ENCODE data around the gene EHF. TPM values are rescaled to one million over a fixed set of nuclear protein-coding genes. Genes with fewer than 3 reads are reported as not detected.

Gene EHF
- total and polyA plus RNA-seq, 2 of the 13 experiments (the other 11 are each of a cell fraction or from before 2014, with no cell fraction given) = 0.04 to 0.46 TPM

DNA sequence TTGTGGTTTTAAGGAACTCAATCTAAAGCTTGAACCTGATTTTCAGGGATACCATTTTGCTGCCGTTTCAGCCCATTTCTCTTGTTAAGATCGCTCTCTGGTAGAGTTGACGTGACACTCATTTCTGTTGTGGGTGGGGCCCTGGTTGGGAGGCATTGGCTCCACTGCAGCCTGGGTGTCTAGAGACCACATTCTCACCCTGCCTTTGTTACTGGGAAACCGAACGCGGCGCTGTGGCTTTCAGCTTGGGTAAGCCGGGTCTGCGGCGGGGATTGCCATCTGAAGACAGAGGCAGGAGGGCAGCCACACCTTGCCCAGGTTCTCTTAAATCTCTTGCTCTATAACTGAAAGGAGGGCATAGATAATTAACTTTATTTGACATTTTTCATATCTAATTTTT lies 3.2 kb downstream of the EHF start (continued):
- TF ChIP-seq, protein P1, sequence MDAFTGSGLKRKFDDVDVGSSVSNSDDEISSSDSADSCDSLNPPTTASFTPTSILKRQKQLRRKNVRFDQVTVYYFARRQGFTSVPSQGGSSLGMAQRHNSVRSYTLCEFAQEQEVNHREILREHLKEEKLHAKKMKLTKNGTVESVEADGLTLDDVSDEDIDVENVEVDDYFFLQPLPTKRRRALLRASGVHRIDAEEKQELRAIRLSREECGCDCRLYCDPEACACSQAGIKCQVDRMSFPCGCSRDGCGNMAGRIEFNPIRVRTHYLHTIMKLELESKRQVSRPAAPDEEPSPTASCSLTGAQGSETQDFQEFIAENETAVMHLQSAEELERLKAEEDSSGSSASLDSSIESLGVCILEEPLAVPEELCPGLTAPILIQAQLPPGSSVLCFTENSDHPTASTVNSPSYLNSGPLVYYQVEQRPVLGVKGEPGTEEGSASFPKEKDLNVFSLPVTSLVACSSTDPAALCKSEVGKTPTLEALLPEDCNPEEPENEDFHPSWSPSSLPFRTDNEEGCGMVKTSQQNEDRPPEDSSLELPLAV (CRISPR knock-in tag; conservative IDR thresholded peaks at IDR 0.05; ENCODE audit: low read depth) = no peak
- no peak for TF ChIP-seq ZNF20 (CRISPR knock-in tag; IDR thresholded peaks at IDR 0.05)
- no peak for TF ChIP-seq JARID2 (CRISPR knock-in tag; IDR thresholded peaks at IDR 0.05; ENCODE audit: insufficient replicate concordance)
- TF ChIP-seq, protein P2, sequence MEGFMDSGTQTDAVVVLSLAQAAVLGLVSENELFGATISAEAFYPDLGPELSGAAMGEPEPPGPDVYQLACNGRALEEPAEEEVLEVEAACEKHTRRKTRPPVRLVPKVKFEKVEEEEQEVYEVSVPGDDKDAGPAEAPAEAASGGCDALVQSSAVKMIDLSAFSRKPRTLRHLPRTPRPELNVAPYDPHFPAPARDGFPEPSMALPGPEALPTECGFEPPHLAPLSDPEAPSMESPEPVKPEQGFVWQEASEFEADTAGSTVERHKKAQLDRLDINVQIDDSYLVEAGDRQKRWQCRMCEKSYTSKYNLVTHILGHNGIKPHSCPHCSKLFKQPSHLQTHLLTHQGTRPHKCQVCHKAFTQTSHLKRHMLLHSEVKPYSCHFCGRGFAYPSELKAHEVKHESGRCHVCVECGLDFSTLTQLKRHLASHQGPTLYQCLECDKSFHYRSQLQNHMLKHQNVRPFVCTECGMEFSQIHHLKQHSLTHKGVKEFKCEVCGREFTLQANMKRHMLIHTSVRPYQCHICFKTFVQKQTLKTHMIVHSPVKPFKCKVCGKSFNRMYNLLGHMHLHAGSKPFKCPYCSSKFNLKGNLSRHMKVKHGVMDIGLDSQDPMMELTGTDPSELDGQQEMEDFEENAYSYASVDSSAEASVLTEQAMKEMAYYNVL (CRISPR knock-in tag; IDR thresholded peaks at IDR 0.05; ENCODE audit: borderline replicate concordance) = no peak
- TF ChIP-seq ZNF619 (CRISPR knock-in tag; IDR thresholded peaks at IDR 0.05) = no peak
- TF ChIP-seq ZBTB3 (CRISPR knock-in tag; IDR thresholded peaks at IDR 0.05; ENCODE audit: borderline replicate concordance, low read depth) = no peak

DNA sequence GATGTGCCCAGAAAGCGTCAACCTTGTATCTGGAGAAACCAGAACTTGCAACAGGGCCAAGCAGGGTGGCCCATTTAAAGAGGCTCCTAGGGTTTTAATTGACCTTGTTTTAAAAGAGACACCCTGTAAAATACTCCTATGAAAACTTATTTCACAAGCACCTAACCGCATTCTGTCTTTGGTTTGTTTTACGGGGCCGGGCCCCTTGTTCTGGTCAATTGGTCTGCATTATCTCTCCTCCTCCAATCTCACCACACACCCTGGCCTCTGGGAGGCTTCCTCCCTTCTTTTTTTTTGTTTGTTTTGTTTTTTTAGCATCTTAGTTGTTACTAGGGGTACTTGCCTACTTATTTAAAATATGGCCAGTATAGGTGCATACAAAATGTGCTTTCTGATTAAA lies 4.7 kb downstream of the EHF start:
- Histone ChIP-seq H2AFZ (ENCODE audit: low read length) (no peak overlapping the region), H3K4me2 (ENCODE audit: low read depth, low read length) (no peak overlapping the region), H3K4me1 (ENCODE audit: insufficient read depth, low read length) (peaks cover 25% of the 10 kb centered on the region), H3K27ac (ENCODE audit: extremely low read length, insufficient read depth, low read length) (no peak overlapping the region), H4K20me1 (ENCODE audit: insufficient read depth, low read length) (no peaks in the 10 kb centered on the region), H3K4me3 (replicated peaks in 1 of 3; ENCODE audit: insufficient read depth in 1 of 3, low read depth in 2 of 3, low read length in 3 of 3) (no peak overlapping the region), H3K36me3 (replicated peaks in 1 of 2; ENCODE audit: control insufficient read depth in 1 of 2, insufficient read depth in 2 of 2, low read length in 2 of 2) (no peaks in the 10 kb centered on the region), H3K9me3 (ENCODE audit: low read length) (no peaks in the 10 kb centered on the region), H3K79me2 (ENCODE audit: insufficient read depth, low read length) (no peaks in the 10 kb centered on the region), H3K9ac (ENCODE audit: insufficient read depth, low read depth, low read length) (no peak overlapping the region), H3K27me3 (ENCODE audit: control insufficient read depth in 1 of 2, insufficient read depth in 2 of 2, low read length in 2 of 2) (no peaks in the 10 kb centered on the region)
- in situ Hi-C loops (cut with HindIII; ENCODE audit: extremely low pct_ligation_motif_present, low pct_unique_long_range_greater_than_20kb) (no loop called here), intact Hi-C loops (cut with micrococcal nuclease; ENCODE audit: unreplicated experiment) (no loop called here)
- DNase-seq (ENCODE audit: low spot score) (no peak), FAIRE-seq (no peak), ATAC-seq (no peak)
- CTCF ChIA-PET (ENCODE audit: low intra/inter-chr PET ratio, low total read pairs) = no interaction called here
- TF ChIP-seq FOXA1 (IDR thresholded peaks at IDR 0.05) (no peak), FOXA1 (CRISPR knock-in tag; IDR thresholded peaks at IDR 0.05) (no peak), STAG1 (CRISPR knock-in tag; IDR thresholded peaks at IDR 0.05) (no peak), KDM5A (IDR thresholded peaks at IDR 0.05; ENCODE audit: borderline replicate concordance, low read length) (no peak), ZNF333 (CRISPR knock-in tag; IDR thresholded peaks at IDR 0.05; ENCODE audit: borderline replicate concordance) (no peak), RORA (CRISPR knock-in tag; IDR thresholded peaks at IDR 0.05) (no peak), ZKSCAN8 (CRISPR knock-in tag; IDR thresholded peaks at IDR 0.05; ENCODE audit: borderline replicate concordance) (no peak), MLLT10 (CRISPR knock-in tag; IDR thresholded peaks at IDR 0.05) (no peak), PTBP1 (IDR thresholded peaks at IDR 0.05; ENCODE audit: low read depth, low read length, poor library complexity, severe bottlenecking) (no peak), ZNF430 (CRISPR knock-in tag; IDR thresholded peaks at IDR 0.05) (no peak)
- TF ChIP-seq, protein P3, sequence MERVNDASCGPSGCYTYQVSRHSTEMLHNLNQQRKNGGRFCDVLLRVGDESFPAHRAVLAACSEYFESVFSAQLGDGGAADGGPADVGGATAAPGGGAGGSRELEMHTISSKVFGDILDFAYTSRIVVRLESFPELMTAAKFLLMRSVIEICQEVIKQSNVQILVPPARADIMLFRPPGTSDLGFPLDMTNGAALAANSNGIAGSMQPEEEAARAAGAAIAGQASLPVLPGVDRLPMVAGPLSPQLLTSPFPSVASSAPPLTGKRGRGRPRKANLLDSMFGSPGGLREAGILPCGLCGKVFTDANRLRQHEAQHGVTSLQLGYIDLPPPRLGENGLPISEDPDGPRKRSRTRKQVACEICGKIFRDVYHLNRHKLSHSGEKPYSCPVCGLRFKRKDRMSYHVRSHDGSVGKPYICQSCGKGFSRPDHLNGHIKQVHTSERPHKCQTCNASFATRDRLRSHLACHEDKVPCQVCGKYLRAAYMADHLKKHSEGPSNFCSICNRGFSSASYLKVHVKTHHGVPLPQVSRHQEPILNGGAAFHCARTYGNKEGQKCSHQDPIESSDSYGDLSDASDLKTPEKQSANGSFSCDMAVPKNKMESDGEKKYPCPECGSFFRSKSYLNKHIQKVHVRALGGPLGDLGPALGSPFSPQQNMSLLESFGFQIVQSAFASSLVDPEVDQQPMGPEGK (CRISPR knock-in tag; IDR thresholded peaks at IDR 0.05) = no peak
- TF ChIP-seq, protein P4, sequence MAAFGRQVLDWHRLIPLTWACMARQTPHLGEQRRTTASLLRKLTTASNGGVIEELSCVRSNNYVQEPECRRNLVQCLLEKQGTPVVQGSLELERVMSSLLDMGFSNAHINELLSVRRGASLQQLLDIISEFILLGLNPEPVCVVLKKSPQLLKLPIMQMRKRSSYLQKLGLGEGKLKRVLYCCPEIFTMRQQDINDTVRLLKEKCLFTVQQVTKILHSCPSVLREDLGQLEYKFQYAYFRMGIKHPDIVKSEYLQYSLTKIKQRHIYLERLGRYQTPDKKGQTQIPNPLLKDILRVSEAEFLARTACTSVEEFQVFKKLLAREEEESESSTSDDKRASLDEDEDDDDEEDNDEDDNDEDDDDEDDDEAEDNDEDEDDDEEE (CRISPR knock-in tag; IDR thresholded peaks at IDR 0.05) = no peak
- POLR2A ChIA-PET = interaction anchor here (1.5 kb wide), 1 partner anchor 25 kb away, joined by 5 read pairs; no protein-coding TSS in a partner anchor
- no TSS peak for BruUV-seq (replicated peaks)
- 45% methylated on average over 4 of the region's 4 CpGs for WGBS (ENCODE audit: low lambda C conversion rate)

All from HepG2 (cell line).